Panc1 (cell line): ENCODE results near the gene CSKMT. TPM values are rescaled to one million over a fixed set of nuclear protein-coding genes. Genes with fewer than 3 reads are reported as not detected.

Source experiments
- ATAC-seq: fragments of 200-7000 bp; cut with Tn5 transposase; 2 replicates; pipeline ENCODE4 v1.9.1; 2020; ENCODE audit warnings: mild to moderate bottlenecking, moderate library complexity
- BruUV-seq: library from RNA; stranded (reverse); fragments of 400-500 nt; replicated peaks from 2 replicates; lab custom pipeline; 2021; lab: Mats Ljungman, UMichigan
- CTCF ChIA-PET: fragments of 300-600 bp; sonication (Branson Sonifier 250); formaldehyde crosslinking; loops from one replicate; lab custom pipeline; 2022; ENCODE audit warnings: antibody characterized with exemption; lab: Charles Lee
- POLR2A ChIA-PET: fragments of 300-600 bp; sonication (Branson Sonifier 250); formaldehyde crosslinking; loops from one replicate; lab custom pipeline; 2022; ENCODE audit warnings: antibody characterized with exemption; lab: Charles Lee
- DNase-seq: peaks from one replicate; pipeline ENCODE4 v3.0.0-alpha.2; 2010; ENCODE audit warnings: low read depth, low spot score
- H3K27ac ChIP-seq: 2 replicates; pipeline ENCODE4 v1.5.1; 2011; ENCODE audit warnings: mild to moderate bottlenecking, low read length, inconsistent platforms
- H3K27me3 ChIP-seq: fragments of 200-500 bp; sonication (Bioruptor generic); 2 replicates; pipeline ENCODE4 v1.6.0; 2014; ENCODE audit warnings: low read length, inconsistent platforms; ENCODE audit not compliant: control insufficient read depth, insufficient read depth
- H3K36me3 ChIP-seq: fragments of 200-500 bp; sonication (Bioruptor generic); 2 replicates; pipeline ENCODE4 v1.5.1; 2014; ENCODE audit warnings: inconsistent platforms, mild to moderate bottlenecking, low read length, moderate library complexity; ENCODE audit not compliant: control insufficient read depth, insufficient read depth
- H3K4me1 ChIP-seq: 2 replicates; pipeline ENCODE4 v1.5.1; 2011; ENCODE audit warnings: inconsistent platforms, mild to moderate bottlenecking, low read length, moderate library complexity; ENCODE audit not compliant: control insufficient read depth, insufficient read depth
- H3K4me3 ChIP-seq, 2 experiments: 2 replicates each; pipeline ENCODE4 v1.5.1; 2011 to 2012; ENCODE audit warnings: low read depth in 2 of 2, low read length in 2 of 2, mild to moderate bottlenecking in 2 of 2, inconsistent platforms in 1 of 2, moderate library complexity in 1 of 2
- H3K9me3 ChIP-seq: fragments of 200-500 bp; sonication (Bioruptor generic); 2 replicates; pipeline ENCODE4 v1.5.1; 2014; ENCODE audit warnings: low read depth, mild to moderate bottlenecking, inconsistent platforms, low read length, moderate library complexity; ENCODE audit not compliant: control insufficient read depth, insufficient read depth
- POLR2AphosphoS5 ChIP-seq: IDR thresholded peaks from 2 replicates; pipeline ENCODE4 v1.6.1; 2012; ENCODE audit warnings: mild to moderate bottlenecking, low read depth, low read length, moderate library complexity
- SIN3A ChIP-seq: IDR thresholded peaks from 2 replicates; pipeline ENCODE4 v1.6.1; 2012; ENCODE audit warnings: low read depth, mild to moderate bottlenecking, low read length, moderate library complexity, borderline replicate concordance; ENCODE audit not compliant: insufficient read depth
- TCF7L2 ChIP-seq: IDR thresholded peaks from 2 replicates; pipeline ENCODE4 v1.6.1; 2011; ENCODE audit warnings: mild to moderate bottlenecking, low read depth, low read length, inconsistent platforms
- in situ Hi-C: cut with HindIII; loops from 2 replicates; pipeline ENCODE4 v1.10.0; 2016; ENCODE audit warnings: low sequenced_read_pairs, low pct_unique_long_range_greater_than_20kb
- intact Hi-C: fragments of 100-400 bp; cut with micrococcal nuclease; formaldehyde crosslinking; loops from one replicate; pipeline ENCODE4 v1.10.0; 2022; ENCODE audit not compliant: unreplicated experiment
- total RNA-seq: library from RNA; stranded (reverse); gene quantifications from one replicate; pipeline ENCODE4 v1.2.1, GENCODE V29; 2021; ENCODE audit not compliant: unreplicated experiment
- TF ChIP-seq, protein P1 (sequence below): fragments of 450-650 bp; IDR thresholded peaks from 2 replicates; pipeline ENCODE4 v1.5.1; 2017; ENCODE audit warnings: mild to moderate bottlenecking
- TF ChIP-seq, protein P2 (sequence below), 2 experiments: IDR thresholded peaks; 2 replicates each; pipeline ENCODE4 v1.6.1; 2011 to 2012; ENCODE audit warnings: low read depth in 2 of 2, control low read depth in 1 of 2, low read length in 1 of 2, mild to moderate bottlenecking in 1 of 2, moderate library complexity in 1 of 2; ENCODE audit not compliant: insufficient read depth in 1 of 2

CSKMT gene
- total RNA-seq, 1 experiment from 2014 or later = 36.9 TPM

DNA sequence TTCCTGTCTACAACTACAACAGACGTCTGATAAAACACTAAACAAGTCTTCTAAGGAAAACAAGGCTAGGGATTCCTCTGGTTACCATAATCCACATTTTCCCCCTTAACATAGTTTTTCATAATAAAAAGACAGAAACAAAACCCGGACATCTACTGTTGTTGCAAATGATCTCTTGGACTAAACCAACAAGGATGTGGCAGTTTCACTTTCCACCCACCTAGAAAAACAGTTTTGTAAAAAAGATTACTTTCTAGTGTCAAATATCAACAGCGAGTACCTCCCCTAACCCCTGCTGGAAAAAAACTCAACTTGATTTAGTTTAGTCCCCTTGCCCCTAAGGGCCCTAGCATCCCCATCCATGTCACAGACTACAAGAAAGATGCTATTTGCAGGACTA lies 47.7 kb downstream of the CSKMT start:
- no peak for TF ChIP-seq TCF7L2
- TF ChIP-seq, protein P1, sequence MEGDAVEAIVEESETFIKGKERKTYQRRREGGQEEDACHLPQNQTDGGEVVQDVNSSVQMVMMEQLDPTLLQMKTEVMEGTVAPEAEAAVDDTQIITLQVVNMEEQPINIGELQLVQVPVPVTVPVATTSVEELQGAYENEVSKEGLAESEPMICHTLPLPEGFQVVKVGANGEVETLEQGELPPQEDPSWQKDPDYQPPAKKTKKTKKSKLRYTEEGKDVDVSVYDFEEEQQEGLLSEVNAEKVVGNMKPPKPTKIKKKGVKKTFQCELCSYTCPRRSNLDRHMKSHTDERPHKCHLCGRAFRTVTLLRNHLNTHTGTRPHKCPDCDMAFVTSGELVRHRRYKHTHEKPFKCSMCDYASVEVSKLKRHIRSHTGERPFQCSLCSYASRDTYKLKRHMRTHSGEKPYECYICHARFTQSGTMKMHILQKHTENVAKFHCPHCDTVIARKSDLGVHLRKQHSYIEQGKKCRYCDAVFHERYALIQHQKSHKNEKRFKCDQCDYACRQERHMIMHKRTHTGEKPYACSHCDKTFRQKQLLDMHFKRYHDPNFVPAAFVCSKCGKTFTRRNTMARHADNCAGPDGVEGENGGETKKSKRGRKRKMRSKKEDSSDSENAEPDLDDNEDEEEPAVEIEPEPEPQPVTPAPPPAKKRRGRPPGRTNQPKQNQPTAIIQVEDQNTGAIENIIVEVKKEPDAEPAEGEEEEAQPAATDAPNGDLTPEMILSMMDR = no peak
- TF ChIP-seq, protein P2, sequence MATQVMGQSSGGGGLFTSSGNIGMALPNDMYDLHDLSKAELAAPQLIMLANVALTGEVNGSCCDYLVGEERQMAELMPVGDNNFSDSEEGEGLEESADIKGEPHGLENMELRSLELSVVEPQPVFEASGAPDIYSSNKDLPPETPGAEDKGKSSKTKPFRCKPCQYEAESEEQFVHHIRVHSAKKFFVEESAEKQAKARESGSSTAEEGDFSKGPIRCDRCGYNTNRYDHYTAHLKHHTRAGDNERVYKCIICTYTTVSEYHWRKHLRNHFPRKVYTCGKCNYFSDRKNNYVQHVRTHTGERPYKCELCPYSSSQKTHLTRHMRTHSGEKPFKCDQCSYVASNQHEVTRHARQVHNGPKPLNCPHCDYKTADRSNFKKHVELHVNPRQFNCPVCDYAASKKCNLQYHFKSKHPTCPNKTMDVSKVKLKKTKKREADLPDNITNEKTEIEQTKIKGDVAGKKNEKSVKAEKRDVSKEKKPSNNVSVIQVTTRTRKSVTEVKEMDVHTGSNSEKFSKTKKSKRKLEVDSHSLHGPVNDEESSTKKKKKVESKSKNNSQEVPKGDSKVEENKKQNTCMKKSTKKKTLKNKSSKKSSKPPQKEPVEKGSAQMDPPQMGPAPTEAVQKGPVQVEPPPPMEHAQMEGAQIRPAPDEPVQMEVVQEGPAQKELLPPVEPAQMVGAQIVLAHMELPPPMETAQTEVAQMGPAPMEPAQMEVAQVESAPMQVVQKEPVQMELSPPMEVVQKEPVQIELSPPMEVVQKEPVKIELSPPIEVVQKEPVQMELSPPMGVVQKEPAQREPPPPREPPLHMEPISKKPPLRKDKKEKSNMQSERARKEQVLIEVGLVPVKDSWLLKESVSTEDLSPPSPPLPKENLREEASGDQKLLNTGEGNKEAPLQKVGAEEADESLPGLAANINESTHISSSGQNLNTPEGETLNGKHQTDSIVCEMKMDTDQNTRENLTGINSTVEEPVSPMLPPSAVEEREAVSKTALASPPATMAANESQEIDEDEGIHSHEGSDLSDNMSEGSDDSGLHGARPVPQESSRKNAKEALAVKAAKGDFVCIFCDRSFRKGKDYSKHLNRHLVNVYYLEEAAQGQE (IDR thresholded peaks at IDR 0.05; ENCODE audit: insufficient read depth in 1 of 2, low read depth in 2 of 2, low read length in 1 of 2) = no peak
- TF ChIP-seq POLR2AphosphoS5 = no peak
- no peak for TF ChIP-seq SIN3A
- Histone ChIP-seq H3K36me3 (peaks cover 29% of the 10 kb centered on the region), H3K27me3 (no peaks in the 10 kb centered on the region), H3K9me3 (no peaks in the 10 kb centered on the region), H3K4me3 (no peak overlapping the region), H3K4me1 (peaks cover 10% of the 10 kb centered on the region), H3K27ac (no peak overlapping the region)
- ATAC-seq (no peak), DNase-seq (no peak)
- CTCF ChIA-PET = no interaction called here
- in situ Hi-C loops (no loop called here), intact Hi-C loops (no loop called here)
- no TSS peak for BruUV-seq
- POLR2A ChIA-PET = no interaction called here

DNA sequence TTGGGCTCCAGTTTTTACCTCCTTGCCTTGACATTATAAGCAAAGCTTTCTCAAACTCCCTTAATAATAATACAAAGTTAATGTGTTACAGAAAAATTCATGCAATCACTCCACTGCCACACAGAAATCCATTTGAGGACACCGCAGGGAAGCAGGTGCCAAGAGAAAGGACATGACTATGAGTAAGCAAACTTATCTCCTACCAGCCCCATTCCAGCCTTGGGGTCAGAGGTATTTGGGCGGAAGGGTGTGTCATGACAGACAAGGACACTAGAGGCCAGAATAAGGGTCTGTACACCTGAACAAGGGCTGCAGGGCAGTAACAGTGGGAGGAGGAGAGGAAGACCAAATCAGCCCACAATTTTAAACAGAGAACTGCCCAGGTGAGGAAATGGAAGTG lies 48.2 kb downstream of the CSKMT start:
- H3K27ac ChIP-seq = no peak overlapping the region
- ATAC-seq = no peak
- CTCF ChIA-PET = no interaction called here

More for the DNA sequence above, 48.2 kb downstream of the CSKMT start:
- Histone ChIP-seq H3K4me3 (no peak overlapping the region), H3K4me1 (peaks cover 10% of the 10 kb centered on the region), H3K36me3 (peaks cover 30% of the 10 kb centered on the region), H3K9me3 (no peaks in the 10 kb centered on the region), H3K27me3 (no peaks in the 10 kb centered on the region)
- no TSS peak for BruUV-seq
- in situ Hi-C loops = no loop called here
- intact Hi-C loops = no loop called here
- TF ChIP-seq, protein P1 = no peak
- DNase-seq = no peak
- POLR2A ChIA-PET = no interaction called here
